Measurements from ENCODE around the gene SC5D.

DNA sequence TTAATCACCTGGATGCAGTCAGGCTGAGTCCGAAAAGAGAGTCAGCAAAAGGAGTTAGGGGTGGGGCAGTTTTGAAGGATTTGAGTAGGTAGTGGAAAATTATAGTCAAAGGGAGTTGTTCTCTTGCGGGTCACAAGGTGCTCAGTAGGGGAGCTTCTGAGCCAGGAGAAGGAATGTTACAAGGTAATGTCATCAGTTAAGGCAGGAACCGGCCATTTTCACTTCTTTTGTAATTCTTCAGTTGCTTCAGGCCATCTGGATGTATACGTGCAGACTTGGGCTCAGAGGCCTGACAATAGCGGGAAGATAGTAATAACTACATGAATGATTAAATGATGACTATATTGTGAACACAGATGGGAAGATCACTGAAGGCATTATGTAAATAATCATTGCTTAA, 6.2 kb downstream of the SC5D start:
- TF ChIP-seq MAZ (IDR thresholded peaks at IDR 0.05; ENCODE audit: borderline replicate concordance, low read depth, low read length): no peak
- no peak for TF ChIP-seq POLR2A (IDR thresholded peaks at IDR 0.05; ENCODE audit: low read length)
- no peak for TF ChIP-seq RNF2 (IDR thresholded peaks at IDR 0.05; ENCODE audit: borderline replicate concordance, low read depth)
- TF ChIP-seq, protein P1, sequence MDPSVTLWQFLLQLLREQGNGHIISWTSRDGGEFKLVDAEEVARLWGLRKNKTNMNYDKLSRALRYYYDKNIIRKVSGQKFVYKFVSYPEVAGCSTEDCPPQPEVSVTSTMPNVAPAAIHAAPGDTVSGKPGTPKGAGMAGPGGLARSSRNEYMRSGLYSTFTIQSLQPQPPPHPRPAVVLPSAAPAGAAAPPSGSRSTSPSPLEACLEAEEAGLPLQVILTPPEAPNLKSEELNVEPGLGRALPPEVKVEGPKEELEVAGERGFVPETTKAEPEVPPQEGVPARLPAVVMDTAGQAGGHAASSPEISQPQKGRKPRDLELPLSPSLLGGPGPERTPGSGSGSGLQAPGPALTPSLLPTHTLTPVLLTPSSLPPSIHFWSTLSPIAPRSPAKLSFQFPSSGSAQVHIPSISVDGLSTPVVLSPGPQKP (IDR thresholded peaks at IDR 0.05; ENCODE audit: low read depth, low read length): no peak
- TF ChIP-seq, protein P2, sequence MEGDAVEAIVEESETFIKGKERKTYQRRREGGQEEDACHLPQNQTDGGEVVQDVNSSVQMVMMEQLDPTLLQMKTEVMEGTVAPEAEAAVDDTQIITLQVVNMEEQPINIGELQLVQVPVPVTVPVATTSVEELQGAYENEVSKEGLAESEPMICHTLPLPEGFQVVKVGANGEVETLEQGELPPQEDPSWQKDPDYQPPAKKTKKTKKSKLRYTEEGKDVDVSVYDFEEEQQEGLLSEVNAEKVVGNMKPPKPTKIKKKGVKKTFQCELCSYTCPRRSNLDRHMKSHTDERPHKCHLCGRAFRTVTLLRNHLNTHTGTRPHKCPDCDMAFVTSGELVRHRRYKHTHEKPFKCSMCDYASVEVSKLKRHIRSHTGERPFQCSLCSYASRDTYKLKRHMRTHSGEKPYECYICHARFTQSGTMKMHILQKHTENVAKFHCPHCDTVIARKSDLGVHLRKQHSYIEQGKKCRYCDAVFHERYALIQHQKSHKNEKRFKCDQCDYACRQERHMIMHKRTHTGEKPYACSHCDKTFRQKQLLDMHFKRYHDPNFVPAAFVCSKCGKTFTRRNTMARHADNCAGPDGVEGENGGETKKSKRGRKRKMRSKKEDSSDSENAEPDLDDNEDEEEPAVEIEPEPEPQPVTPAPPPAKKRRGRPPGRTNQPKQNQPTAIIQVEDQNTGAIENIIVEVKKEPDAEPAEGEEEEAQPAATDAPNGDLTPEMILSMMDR (IDR thresholded peaks at IDR 0.05): no peak
- no peak for TF ChIP-seq FOXS1 (CRISPR knock-in tag; IDR thresholded peaks at IDR 0.05)
- no peak for TF ChIP-seq RAD21 (conservative IDR thresholded peaks at IDR 0.05 in 1 of 2, IDR thresholded peaks at IDR 0.05 in 1 of 2)
